H9 (cell line): Measurements from ENCODE around the gene ARL4D. TPM values are rescaled to one million over a fixed set of nuclear protein-coding genes. Genes with fewer than 3 reads are reported as not detected.

ENCODE experiments used
- DNase-seq: peaks from one replicate; pipeline ENCODE4 v3.0.0-alpha.2; 2017
- H2AFZ ChIP-seq: one replicate; pipeline ENCODE4 v1.6.1; 2013; ENCODE audit warnings: mild to moderate bottlenecking, low read length, control low read depth, moderate library complexity
- H2AK5ac ChIP-seq: 2 replicates; pipeline ENCODE4 v1.6.1; 2013; ENCODE audit warnings: low read length, control low read depth, mixed read lengths; ENCODE audit not compliant: insufficient read length
- H2BK120ac ChIP-seq: one replicate; pipeline ENCODE4 v1.6.1; 2013; ENCODE audit warnings: low read depth, mild to moderate bottlenecking, low read length, control low read depth, inconsistent platforms; ENCODE audit not compliant: poor library complexity, severe bottlenecking
- H2BK12ac ChIP-seq: 2 replicates; pipeline ENCODE4 v1.6.1; 2013; ENCODE audit warnings: low read length, control low read depth, mixed read lengths, low read depth; ENCODE audit not compliant: insufficient read length
- H2BK15ac ChIP-seq: 2 replicates; pipeline ENCODE4 v1.6.1; 2013; ENCODE audit warnings: low read depth, low read length, control low read depth
- H2BK20ac ChIP-seq: one replicate; pipeline ENCODE4 v1.6.1; 2013; ENCODE audit warnings: low read depth, mild to moderate bottlenecking, low read length, control low read depth, inconsistent platforms; ENCODE audit not compliant: poor library complexity, severe bottlenecking
- H2BK5ac ChIP-seq: 2 replicates; pipeline ENCODE4 v1.6.1; 2013; ENCODE audit warnings: low read length, control low read depth, mixed read lengths; ENCODE audit not compliant: insufficient read length
- H3K14ac ChIP-seq: 2 replicates; pipeline ENCODE4 v1.6.1; 2013; ENCODE audit warnings: low read length, control low read depth; ENCODE audit not compliant: insufficient read depth
- H3K18ac ChIP-seq: 2 replicates; pipeline ENCODE4 v1.6.1; 2013; ENCODE audit warnings: low read depth, mild to moderate bottlenecking, mixed read lengths, low read length, control low read depth; ENCODE audit not compliant: insufficient read length
- H3K23ac ChIP-seq: 2 replicates; pipeline ENCODE4 v1.6.1; 2013; ENCODE audit warnings: low read length, control low read depth, mixed read lengths, low read depth; ENCODE audit not compliant: insufficient read length
- H3K23me2 ChIP-seq: 2 replicates; pipeline ENCODE4 v1.6.1; 2013; ENCODE audit warnings: low read depth, mild to moderate bottlenecking, mixed read lengths, low read length, control low read depth; ENCODE audit not compliant: insufficient read length, poor library complexity, severe bottlenecking
- H3K27ac ChIP-seq: 2 replicates; pipeline ENCODE4 v1.5.1; 2013; ENCODE audit warnings: low read length, control low read depth, mixed read lengths, low read depth; ENCODE audit not compliant: insufficient read length
- H3K27me3 ChIP-seq: 2 replicates; pipeline ENCODE4 v1.6.1; 2013; ENCODE audit warnings: low read length, control low read depth, inconsistent platforms; ENCODE audit not compliant: insufficient read depth
- H3K4ac ChIP-seq: 2 replicates; pipeline ENCODE4 v1.6.1; 2013; ENCODE audit warnings: low read depth, mild to moderate bottlenecking, control low read depth, inconsistent platforms, low read length, moderate library complexity
- H3K4me1 ChIP-seq: 2 replicates; pipeline ENCODE4 v1.6.1; 2013; ENCODE audit warnings: low read length, control low read depth, inconsistent platforms; ENCODE audit not compliant: insufficient read depth
- H3K4me2 ChIP-seq: 2 replicates; pipeline ENCODE4 v1.6.1; 2013; ENCODE audit warnings: low read length, control low read depth, mixed read lengths; ENCODE audit not compliant: insufficient read length, insufficient read depth
- H3K56ac ChIP-seq: 2 replicates; pipeline ENCODE4 v1.6.1; 2013; ENCODE audit warnings: low read depth, mild to moderate bottlenecking, mixed read lengths, low read length, control low read depth; ENCODE audit not compliant: insufficient read length
- H3K79me1 ChIP-seq: 2 replicates; pipeline ENCODE4 v1.6.1; 2013; ENCODE audit warnings: low read depth, mild to moderate bottlenecking, moderate library complexity, low read length, control low read depth, inconsistent platforms; ENCODE audit not compliant: insufficient read depth, poor library complexity, severe bottlenecking
- H3K79me2 ChIP-seq: 2 replicates; pipeline ENCODE4 v1.6.1; 2013; ENCODE audit warnings: low read length, control low read depth, inconsistent platforms; ENCODE audit not compliant: insufficient read depth
- H3K9ac ChIP-seq: 2 replicates; pipeline ENCODE4 v1.6.1; 2013; ENCODE audit warnings: low read length, control low read depth, mixed read lengths; ENCODE audit not compliant: insufficient read length; ENCODE audit errors: extremely low read depth
- H3K9me3 ChIP-seq: one replicate; pipeline ENCODE4 v1.6.1; 2013; ENCODE audit warnings: low read depth, low read length, inconsistent platforms; ENCODE audit not compliant: control insufficient read depth
- H3T11ph ChIP-seq: one replicate; pipeline ENCODE4 v1.6.1; 2013; ENCODE audit warnings: mild to moderate bottlenecking, low read length, control low read depth, inconsistent platforms
- H4K20me1 ChIP-seq: one replicate; pipeline ENCODE4 v1.6.1; 2013; ENCODE audit not compliant: control insufficient read depth, insufficient read length, insufficient read depth
- H4K5ac ChIP-seq: 2 replicates; pipeline ENCODE4 v1.6.1; 2013; ENCODE audit warnings: low read depth, mild to moderate bottlenecking, mixed read lengths, low read length, control low read depth; ENCODE audit not compliant: insufficient read length
- H4K8ac ChIP-seq: replicated peaks from 2 replicates; pipeline ENCODE4 v1.6.1; 2013; ENCODE audit warnings: low read length, control low read depth, mixed read lengths, low read depth; ENCODE audit not compliant: insufficient read length
- H4K91ac ChIP-seq: 2 replicates; pipeline ENCODE4 v1.6.1; 2013; ENCODE audit warnings: low read depth, mild to moderate bottlenecking, moderate library complexity, mixed read lengths, low read length, control low read depth; ENCODE audit not compliant: insufficient read length
- H3K27ac Mint-ChIP-seq, 3 experiments: 2 replicates in 2 of 3; 3 replicates in 1 of 3; pipeline ENCODE4 v1.8.0; 2020 to 2021; ENCODE audit warnings: mixed read lengths in 3 of 3, mild to moderate bottlenecking in 1 of 3, moderate library complexity in 1 of 3
- H3K27me3 Mint-ChIP-seq: 2 replicates; pipeline ENCODE4 v1.8.0; 2021; ENCODE audit warnings: low read depth, mild to moderate bottlenecking, moderate library complexity, mixed read lengths
- H3K36me3 Mint-ChIP-seq, 3 experiments: 2 replicates in 2 of 3; 3 replicates in 1 of 3; pipeline ENCODE4 v1.8.0; 2020 to 2021; ENCODE audit warnings: low read depth in 3 of 3, mixed read lengths in 3 of 3; ENCODE audit not compliant: insufficient read depth in 1 of 3
- H3K4me1 Mint-ChIP-seq, 2 experiments: 2 replicates each; pipeline ENCODE4 v1.8.0; 2020; ENCODE audit warnings: mixed read lengths in 2 of 2
- H3K4me3 Mint-ChIP-seq, 2 experiments: 2 replicates in 1 of 2; 3 replicates in 1 of 2; pipeline ENCODE4 v1.8.0; 2020 to 2021; ENCODE audit warnings: mild to moderate bottlenecking in 2 of 2, mixed read lengths in 2 of 2, moderate library complexity in 1 of 2
- H3K9me3 Mint-ChIP-seq, 2 experiments: 2 replicates in 1 of 2; 3 replicates in 1 of 2; pipeline ENCODE4 v1.8.0; 2020; ENCODE audit warnings: mild to moderate bottlenecking in 2 of 2, mixed read lengths in 2 of 2, moderate library complexity in 1 of 2
- CTCF ChIP-seq: fragments of 200-600 bp; sonication (generic); conservative IDR thresholded peaks from 3 replicates; pipeline ENCODE4 v1.8.0; 2021; ENCODE audit warnings: antibody characterized with exemption, mild to moderate bottlenecking
- WGBS: extraction: QIAGEN DNeasy Blood & Tissue Kit; methylation state at CpG from one replicate; pipeline ENCODE4 v1.1.7; 2013; ENCODE audit warnings: missing lambda C conversion rate, low lambda C conversion rate, mixed read lengths; ENCODE audit not compliant: insufficient read length; ENCODE audit errors: extremely low coverage; 5-methylcytosine and 5-hydroxymethylcytosine counted together
- total RNA-seq: library from RNA; stranded (reverse); gene quantifications from 2 replicates; pipeline ENCODE4 v1.2.1, GENCODE V29; 2021

Gene ARL4D
- total RNA-seq, 1 experiment from 2014 or later: 6.2 TPM

- Histone ChIP-seq H3K4me2 (no peak overlapping the region), H3K79me1 (no peaks in the 10 kb centered on the region), H2BK5ac (no peak overlapping the region), H2BK20ac (no peak overlapping the region), H2BK12ac (no peak overlapping the region), H3K27ac (no peak overlapping the region), H3K18ac (no peak overlapping the region), H3K4me1 (no peaks in the 10 kb centered on the region), H4K8ac (no peak overlapping the region), H3T11ph (no peak overlapping the region), H3K27me3 (no peaks in the 10 kb centered on the region; the same call in 1 of the 2 replicates), H4K20me1 (no peaks in the 10 kb centered on the region), H4K91ac (no peak overlapping the region), H3K9ac (no peak overlapping the region), H3K79me2 (no peaks in the 10 kb centered on the region), H2AFZ (no peak overlapping the region), H4K5ac (no peak overlapping the region), H3K23ac (no peak overlapping the region), H3K4ac (no peak overlapping the region), H2BK15ac (no peak overlapping the region), H3K14ac (no peak overlapping the region), H2AK5ac (no peak overlapping the region), H2BK120ac (no peak overlapping the region), H3K23me2 (peaks cover 11% of the 10 kb centered on the region), H3K9me3 (no peaks in the 10 kb centered on the region), H3K56ac (no peak overlapping the region)
- Mint-ChIP-seq H3K27ac (no peak overlapping the region), H3K4me3 (no peak overlapping the region), H3K36me3 (peaks cover 10 to 33% (median 19%) of the 10 kb centered on the region in 3 experiments; a peak in 6 of 7 replicates), H3K9me3 (peaks cover 2 to 12% of the 10 kb centered on the region in 2 experiments; a peak in 3 of 5 replicates), H3K27me3 (peaks cover 43% of the 10 kb centered on the region), H3K4me1 (peaks cover 17 to 35% of the 10 kb centered on the region in 2 experiments)
- DNase-seq: no peak
- no CpG with 5 or more reads among the region's 4 CpGs for WGBS
- no peak for TF ChIP-seq CTCF
Measured at GRCh38 chr17:43356999-43357398, 41.8 kb upstream of the ARL4D start.
